Sigmoid colon (tissue), 4 donors: ENCODE results near the gene GYS1.

ENCODE experiments used
- EP300 ChIP-seq, 4 donors: sonication (generic); formaldehyde crosslinking; IDR thresholded peaks; one replicate each; pipeline ENCODE4 v1.6.1; 2017; ENCODE audit warnings: antibody characterized with exemption in 4 of 4
- POLR2A ChIP-seq, 2 donors: fragments of 450-650 bp; IDR thresholded peaks; one replicate each; pipeline ENCODE4 v1.6.1; 2016; ENCODE audit warnings: antibody characterized with exemption in 2 of 2, mild to moderate bottlenecking in 2 of 2, moderate library complexity in 2 of 2
- POLR2AphosphoS5 ChIP-seq, 4 donors: sonication (generic); formaldehyde crosslinking; IDR thresholded peaks; one replicate each; pipeline ENCODE4 v1.6.1; 2017; ENCODE audit warnings: antibody characterized with exemption in 4 of 4
- TF ChIP-seq, protein P1 (sequence below), 4 experiments: fragments of 450-650 bp in 3 of 4; fragments of 200-600 bp in 1 of 4; IDR thresholded peaks; one replicate each; pipeline ENCODE4 v1.5.1; 2016 to 2019; ENCODE audit warnings: antibody characterized with exemption in 4 of 4, mild to moderate bottlenecking in 3 of 4, moderate library complexity in 2 of 4

DNA sequence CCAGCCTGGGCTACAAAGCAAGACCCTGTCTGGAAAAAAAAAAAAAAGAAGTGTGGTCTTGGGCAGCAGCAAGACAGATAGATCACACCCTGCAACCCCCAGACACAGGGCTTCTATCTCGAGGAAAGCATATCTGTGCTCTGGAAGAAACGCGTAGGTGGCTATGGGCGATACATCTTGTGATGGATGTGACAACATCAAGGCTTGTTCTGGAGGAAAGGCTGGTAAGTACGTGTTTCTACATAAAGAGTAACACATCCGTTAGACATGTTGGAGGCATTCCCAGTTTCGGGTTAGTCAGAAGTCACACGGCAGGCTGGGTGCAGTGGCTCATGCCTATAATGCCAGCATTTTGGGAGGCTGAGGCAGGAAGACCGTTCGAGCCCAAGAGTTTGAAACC is 66.2 kb downstream of the GYS1 start:
- TF ChIP-seq, protein P1, sequence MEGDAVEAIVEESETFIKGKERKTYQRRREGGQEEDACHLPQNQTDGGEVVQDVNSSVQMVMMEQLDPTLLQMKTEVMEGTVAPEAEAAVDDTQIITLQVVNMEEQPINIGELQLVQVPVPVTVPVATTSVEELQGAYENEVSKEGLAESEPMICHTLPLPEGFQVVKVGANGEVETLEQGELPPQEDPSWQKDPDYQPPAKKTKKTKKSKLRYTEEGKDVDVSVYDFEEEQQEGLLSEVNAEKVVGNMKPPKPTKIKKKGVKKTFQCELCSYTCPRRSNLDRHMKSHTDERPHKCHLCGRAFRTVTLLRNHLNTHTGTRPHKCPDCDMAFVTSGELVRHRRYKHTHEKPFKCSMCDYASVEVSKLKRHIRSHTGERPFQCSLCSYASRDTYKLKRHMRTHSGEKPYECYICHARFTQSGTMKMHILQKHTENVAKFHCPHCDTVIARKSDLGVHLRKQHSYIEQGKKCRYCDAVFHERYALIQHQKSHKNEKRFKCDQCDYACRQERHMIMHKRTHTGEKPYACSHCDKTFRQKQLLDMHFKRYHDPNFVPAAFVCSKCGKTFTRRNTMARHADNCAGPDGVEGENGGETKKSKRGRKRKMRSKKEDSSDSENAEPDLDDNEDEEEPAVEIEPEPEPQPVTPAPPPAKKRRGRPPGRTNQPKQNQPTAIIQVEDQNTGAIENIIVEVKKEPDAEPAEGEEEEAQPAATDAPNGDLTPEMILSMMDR (IDR thresholded peaks at IDR 0.05) = no peak
- TF ChIP-seq POLR2A (IDR thresholded peaks at IDR 0.05) = no peak
- peak in 1 of 4 donors; percentile 42 for TF ChIP-seq EP300 (IDR thresholded peaks at IDR 0.05)
- peak in 3 of 4 donors; percentile 60 to 74 (median 65) for TF ChIP-seq POLR2AphosphoS5 (IDR thresholded peaks at IDR 0.05)
